Measurements from ENCODE around the gene KRTAP5-8.
"Not testable (repeated sequence)": the region's sequence is repeated elsewhere in the genome, so short reads cannot be mapped to it uniquely, and the experiment has no call there.

Gene KRTAP5-8

DNA sequence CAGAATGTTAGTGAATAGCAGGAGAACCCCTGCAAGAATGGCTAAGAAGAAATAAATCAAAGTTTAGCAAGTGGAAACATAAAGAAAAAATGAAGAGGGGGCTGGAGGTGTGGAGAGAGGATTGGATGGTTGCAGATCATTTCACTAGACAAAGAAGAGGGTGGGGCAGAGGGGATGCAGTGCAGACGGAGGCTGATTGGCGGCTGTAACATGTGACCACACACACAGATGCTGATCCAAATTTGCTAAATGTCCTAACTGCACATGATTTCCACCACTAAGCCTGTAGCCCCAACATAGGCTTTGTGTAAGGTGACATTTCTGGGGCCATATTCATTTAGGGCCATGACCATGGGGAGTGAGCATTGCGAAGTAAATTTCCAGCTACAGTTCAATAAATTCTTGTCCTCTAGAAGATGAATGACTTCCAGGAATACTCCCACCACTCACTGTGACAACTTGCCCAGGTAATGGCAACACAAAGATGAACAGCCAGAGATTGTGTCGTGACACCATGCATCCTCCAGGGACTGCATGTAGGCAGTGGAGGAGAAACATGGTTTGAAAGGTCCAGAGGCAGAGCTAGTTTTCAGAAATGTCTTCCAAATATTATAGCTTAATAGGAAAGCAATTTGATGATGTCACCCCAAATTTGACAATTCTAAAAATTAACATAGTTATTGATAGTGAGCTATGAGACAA is 38.0 kb downstream of the KRTAP5-8 start:
- DNase-seq = no peak

- DNase-seq = not testable (repeated sequence)
Measured at GRCh38 chr11:71576688-71577465, 39.1 kb downstream of the KRTAP5-8 start.

DNA sequence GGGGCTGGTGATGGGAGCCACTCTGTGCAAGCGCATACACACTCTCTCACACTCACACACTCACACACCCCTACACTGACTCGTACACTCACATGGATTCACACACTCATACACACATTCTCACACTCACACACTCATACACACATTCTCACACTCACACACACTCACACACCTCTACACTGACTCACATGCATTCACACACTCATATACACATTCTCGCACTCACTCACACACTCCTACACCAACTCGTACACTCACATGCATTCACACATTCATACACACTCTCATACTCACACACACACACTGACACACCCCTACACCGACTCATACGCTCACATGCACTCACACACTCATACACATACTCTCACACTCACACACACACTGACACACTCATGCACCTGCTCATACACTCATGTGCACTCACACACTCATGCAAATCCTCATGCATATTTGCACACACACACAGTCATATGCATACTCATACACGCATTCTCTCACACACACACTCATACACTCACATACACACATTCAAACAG is 39.7 kb downstream of the KRTAP5-8 start:
- DNase-seq = no peak

- DNase-seq = not testable (repeated sequence)
Measured at GRCh38 chr11:71579513-71579912, 41.7 kb downstream of the KRTAP5-8 start.

- peak; percentile 52 to 75 for DNase-seq
Measured at GRCh38 chr11:71580057-71581003, 42.5 kb downstream of the KRTAP5-8 start.

DNA sequence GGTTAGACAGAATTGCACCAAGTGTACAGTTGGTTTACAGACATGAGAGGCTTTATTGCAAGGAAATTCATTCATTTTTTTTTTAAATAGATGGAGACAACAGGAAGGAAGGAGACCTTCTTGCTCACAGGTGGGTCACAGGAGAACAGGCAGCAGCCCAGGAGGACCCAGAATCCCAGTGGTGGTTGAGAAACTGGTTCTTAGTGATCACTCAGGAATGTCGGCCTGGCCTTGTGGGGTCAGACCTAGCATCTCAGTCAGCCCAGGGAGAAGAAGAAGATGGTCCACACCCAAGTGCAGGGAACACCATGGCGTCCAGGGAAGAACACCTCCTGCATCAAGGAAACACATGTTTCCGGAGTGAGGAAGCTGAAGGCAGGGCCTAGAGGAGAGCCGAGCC is 44.0 kb downstream of the KRTAP5-8 start:
- no peak for DNase-seq

GRCh38 chr11:71582309-71582895 is 44.6 kb downstream of the KRTAP5-8 start, which contains the start of gene KRTAP5-11:
TSS of gene KRTAP5-11 (minus strand) at chr11:71582875. CDS start at chr11:71582837, 38 bp downstream.
- DNase-seq = no peak

DNA sequence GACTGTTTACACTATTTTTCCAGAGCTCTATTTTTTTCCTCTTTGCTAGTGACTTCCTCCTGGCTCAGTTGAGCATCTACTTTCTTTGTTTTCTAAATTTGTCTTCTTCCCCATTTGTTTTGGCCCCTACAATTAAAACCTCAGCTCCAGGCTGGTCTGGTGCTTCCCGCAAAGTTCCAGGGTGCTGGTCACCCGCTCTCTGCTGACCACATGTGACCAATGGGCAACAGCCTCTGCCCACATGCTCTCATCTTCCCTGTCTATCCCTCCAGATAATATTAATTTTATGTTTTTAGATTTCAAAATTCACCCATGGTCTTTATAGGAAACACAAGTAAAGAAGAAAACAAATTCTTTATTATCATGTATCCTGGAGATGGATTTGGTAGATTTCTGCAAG is 45.1 kb downstream of the KRTAP5-8 start:
- DNase-seq = not testable (repeated sequence)

DNA sequence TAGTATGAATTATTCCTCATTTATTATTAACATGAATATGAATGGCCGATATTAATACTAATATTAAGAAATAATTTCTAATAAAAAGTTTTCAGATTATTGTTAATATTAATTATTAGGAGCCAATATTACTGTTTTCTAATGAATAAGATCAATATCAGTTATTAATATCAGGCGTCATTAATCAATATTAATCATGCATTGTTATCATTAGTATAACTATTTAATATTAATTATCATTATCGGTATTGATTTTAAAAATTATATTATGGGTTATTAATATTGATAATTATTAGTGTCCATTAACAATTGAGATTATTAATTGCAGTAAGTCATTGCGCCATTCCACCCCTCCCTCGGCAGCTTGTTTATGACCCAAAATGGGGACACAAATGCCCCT is 47.8 kb downstream of the KRTAP5-8 start:
- DNase-seq = not testable (repeated sequence)

DNA sequence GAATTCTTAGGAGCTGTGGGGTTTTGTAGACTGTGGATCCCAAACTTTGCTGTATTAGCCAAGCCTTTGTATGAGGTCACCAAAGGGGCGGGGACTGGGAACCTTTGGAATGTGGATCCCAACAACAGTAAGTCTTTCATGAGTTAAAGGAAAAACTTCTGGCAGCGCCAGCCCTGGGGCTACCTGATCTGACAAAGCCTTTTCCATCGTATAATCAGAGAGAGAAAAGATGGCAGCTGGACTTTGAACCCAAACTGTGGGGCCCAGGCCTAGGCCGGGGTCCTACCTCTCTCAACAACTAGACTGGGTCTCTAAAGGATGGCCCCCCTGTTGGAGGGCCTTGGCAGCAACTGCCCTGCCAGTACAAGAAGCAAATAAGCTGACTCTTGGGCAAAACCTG is 50.5 kb downstream of the KRTAP5-8 start:
- not testable (repeated sequence) for DNase-seq
